Measurements from ENCODE around the gene IGDCC3. TPM values are rescaled to one million over a fixed set of nuclear protein-coding genes. Genes with fewer than 3 reads are reported as not detected.
A peak's percentile ranks its signal among the peaks of the same experiment; 100 is the strongest.

IGDCC3 gene
- total RNA-seq, 3 donors from 2014 or later (not counting 1 experiment from before 2014, with no cell fraction given), result not detected

DNA sequence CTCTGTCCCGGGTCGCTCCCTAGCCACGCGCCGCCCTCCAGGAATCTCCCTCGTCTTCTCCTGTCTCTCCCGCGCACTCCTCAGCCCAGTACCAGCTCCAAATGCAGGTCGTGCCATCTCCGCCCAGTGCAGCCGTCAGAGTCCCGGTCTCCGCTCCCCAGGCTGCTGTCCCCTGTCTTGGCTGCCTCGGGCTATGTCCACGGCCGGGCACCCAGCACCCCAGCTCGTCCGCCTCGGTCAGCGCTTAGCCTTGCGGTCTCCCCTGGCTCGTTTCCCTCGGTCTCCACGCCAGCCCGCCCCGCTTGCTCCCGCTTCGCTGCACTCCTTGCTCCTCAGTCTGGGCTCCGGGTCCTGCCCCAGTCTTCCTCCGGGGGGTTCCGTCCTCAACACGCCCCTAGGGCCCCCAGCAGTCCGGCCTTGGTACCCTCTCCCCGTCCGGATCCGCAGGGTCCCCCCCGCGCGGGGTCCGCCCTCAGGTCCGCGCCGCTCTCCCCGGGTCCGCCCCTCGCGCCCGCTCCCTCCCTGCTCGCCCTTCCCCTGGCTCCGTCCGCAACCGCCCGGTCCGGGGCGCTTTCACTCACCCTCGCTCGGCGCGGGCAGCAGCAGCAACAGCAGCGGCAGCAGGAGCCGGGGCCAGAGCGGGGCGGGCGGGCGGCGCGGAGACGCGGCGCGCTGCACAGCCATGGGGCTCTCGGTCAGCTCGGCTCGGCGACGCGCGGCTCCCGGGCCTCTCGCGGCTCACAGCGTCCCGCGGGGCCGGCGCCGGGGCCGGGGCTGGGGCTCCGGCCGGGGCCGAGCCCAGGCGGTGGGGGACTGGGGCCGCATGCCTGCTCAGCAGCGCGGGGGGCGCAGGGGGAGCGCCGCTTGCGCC is 462 bp downstream of the IGDCC3 start:
- no peak for DNase-seq
- H3K27me3 ChIP-seq (ENCODE audit: control insufficient read depth, insufficient read depth, low read length), result peaks cover 29% of the 10 kb centered on the region
- intact Hi-C loops (cut with micrococcal nuclease), result no loop called here
- H3K4me3 ChIP-seq (ENCODE audit: low read length), result peak overlapping the region; percentile 5
- 1% methylated on average over 99 of the region's 99 CpGs for WGBS (ENCODE audit: insufficient coverage)
- H3K36me3 Mint-ChIP-seq, result peaks cover 6% of the 10 kb centered on the region
- no peaks in the 10 kb centered on the region for H3K9me3 ChIP-seq (ENCODE audit: control insufficient read depth, insufficient read depth, low read length)
- H3K27ac ChIP-seq (ENCODE audit: low read length), result no peak overlapping the region
- TF ChIP-seq, protein P1, sequence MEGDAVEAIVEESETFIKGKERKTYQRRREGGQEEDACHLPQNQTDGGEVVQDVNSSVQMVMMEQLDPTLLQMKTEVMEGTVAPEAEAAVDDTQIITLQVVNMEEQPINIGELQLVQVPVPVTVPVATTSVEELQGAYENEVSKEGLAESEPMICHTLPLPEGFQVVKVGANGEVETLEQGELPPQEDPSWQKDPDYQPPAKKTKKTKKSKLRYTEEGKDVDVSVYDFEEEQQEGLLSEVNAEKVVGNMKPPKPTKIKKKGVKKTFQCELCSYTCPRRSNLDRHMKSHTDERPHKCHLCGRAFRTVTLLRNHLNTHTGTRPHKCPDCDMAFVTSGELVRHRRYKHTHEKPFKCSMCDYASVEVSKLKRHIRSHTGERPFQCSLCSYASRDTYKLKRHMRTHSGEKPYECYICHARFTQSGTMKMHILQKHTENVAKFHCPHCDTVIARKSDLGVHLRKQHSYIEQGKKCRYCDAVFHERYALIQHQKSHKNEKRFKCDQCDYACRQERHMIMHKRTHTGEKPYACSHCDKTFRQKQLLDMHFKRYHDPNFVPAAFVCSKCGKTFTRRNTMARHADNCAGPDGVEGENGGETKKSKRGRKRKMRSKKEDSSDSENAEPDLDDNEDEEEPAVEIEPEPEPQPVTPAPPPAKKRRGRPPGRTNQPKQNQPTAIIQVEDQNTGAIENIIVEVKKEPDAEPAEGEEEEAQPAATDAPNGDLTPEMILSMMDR (IDR thresholded peaks at IDR 0.05), result no peak
- no peaks in the 10 kb centered on the region for H3K36me3 ChIP-seq (ENCODE audit: control insufficient read depth, insufficient read depth, low read length)
- H3K27ac Mint-ChIP-seq, result no peak overlapping the region
- ATAC-seq, result peak in 1 of 3 donors; percentile 37
- H3K4me1 ChIP-seq (ENCODE audit: control insufficient read depth, insufficient read depth, low read length), result peaks cover 9% of the 10 kb centered on the region
- H3K4me1 Mint-ChIP-seq, result peaks cover 9 to 16% of the 10 kb centered on the region in 2 donors
- no peaks in the 10 kb centered on the region for H3K9me3 Mint-ChIP-seq
- peak overlapping the region; percentile 52 for H3K4me3 Mint-ChIP-seq
- peaks cover 53 to 62% of the 10 kb centered on the region in 2 donors for H3K27me3 Mint-ChIP-seq (ENCODE audit: low read depth in 2 of 2)

DNA sequence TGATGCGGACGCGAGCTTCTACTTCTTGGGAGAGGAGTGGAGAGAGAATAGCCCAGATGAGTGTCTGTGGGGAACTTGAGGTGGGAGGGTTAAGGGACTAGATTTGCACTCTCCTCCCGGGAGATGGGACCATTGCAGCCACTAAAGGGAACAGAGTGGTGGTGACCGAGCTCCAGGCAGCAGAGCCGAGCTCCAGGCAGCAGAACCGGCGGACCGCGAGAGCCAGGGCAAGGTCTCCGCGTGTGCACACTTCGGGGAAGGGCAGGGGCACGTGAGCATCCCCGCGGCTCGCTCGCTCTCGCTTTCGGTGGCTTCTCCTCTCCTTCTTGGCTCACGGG is 1.1 kb downstream of the IGDCC3 start:
- Mint-ChIP-seq H3K27ac (no peak overlapping the region), H3K36me3 (peaks cover 6% of the 10 kb centered on the region), H3K4me1 (peaks cover 9 to 10% of the 10 kb centered on the region in 2 donors), H3K9me3 (no peaks in the 10 kb centered on the region), H3K27me3 (ENCODE audit: low read depth in 2 of 2) (peaks cover 53 to 62% of the 10 kb centered on the region in 2 donors), H3K4me3 (peak overlapping the region; percentile 65)
- intact Hi-C loops (cut with micrococcal nuclease), result no loop called here
- Histone ChIP-seq H3K9me3 (ENCODE audit: control insufficient read depth, insufficient read depth, low read length) (no peaks in the 10 kb centered on the region), H3K27ac (ENCODE audit: low read length) (no peak overlapping the region), H3K36me3 (ENCODE audit: control insufficient read depth, insufficient read depth, low read length) (no peaks in the 10 kb centered on the region), H3K4me3 (ENCODE audit: low read length) (no peak overlapping the region), H3K4me1 (ENCODE audit: control insufficient read depth, insufficient read depth, low read length) (peaks cover 9% of the 10 kb centered on the region), H3K27me3 (ENCODE audit: control insufficient read depth, insufficient read depth, low read length) (peaks cover 29% of the 10 kb centered on the region)
- WGBS (ENCODE audit: insufficient coverage), result 1% methylated on average over 21 of the region's 21 CpGs
- DNase-seq (peak in 1 of 2 donors; percentile 26), ATAC-seq (peak in 1 of 3 donors; percentile 48)
- TF ChIP-seq, protein P1 (IDR thresholded peaks at IDR 0.05), result no peak

DNA sequence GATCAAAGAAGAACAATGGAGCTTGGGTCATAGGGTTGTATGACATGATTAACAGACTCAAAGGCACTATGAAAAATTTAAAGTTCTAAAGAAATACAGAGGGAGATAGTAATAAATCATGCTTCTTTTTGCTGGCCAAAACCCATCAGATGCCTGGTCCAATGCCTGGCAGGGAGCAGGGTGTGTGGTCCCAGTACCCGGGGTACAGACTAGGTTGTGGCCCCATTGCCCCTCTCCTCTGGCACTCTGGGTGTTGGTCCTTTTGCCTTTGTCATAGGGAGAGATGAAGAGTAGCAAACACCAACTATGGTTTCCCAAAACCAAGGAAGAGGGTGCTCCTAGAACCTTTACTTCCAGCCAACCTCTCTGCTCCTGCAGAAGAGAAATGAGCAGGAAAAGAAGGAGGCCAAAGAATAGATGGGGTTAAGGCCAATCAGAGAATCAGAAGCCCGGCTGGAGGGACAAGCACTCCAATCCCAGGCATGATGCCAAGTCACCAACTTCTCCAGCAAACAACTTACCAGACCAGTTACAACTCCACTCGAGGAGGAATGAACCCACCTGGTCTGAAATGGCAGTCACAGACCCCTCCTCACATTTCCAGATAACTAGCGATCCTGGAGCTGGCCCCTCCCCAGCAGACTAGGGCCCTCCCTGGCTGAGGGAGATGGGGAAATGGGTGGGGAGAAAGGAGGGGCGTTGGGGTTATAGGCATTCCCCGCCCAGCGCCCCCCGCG is 1.8 kb downstream of the IGDCC3 start:
- 16% methylated on average over 7 of the region's 9 CpGs for WGBS (ENCODE audit: insufficient coverage)
- Mint-ChIP-seq H3K36me3 (peaks cover 6% of the 10 kb centered on the region), H3K27ac (no peak overlapping the region), H3K4me1 (peaks cover 6 to 9% of the 10 kb centered on the region in 2 donors), H3K9me3 (no peaks in the 10 kb centered on the region), H3K27me3 (ENCODE audit: low read depth in 2 of 2) (peaks cover 53 to 62% of the 10 kb centered on the region in 2 donors), H3K4me3 (peak overlapping the region; percentile 59)
- intact Hi-C loops (cut with micrococcal nuclease), result no loop called here
- DNase-seq (no peak), ATAC-seq (no peak)
- TF ChIP-seq, protein P1 (IDR thresholded peaks at IDR 0.05), result no peak
- no peaks in the 10 kb centered on the region for H3K36me3 ChIP-seq (ENCODE audit: control insufficient read depth, insufficient read depth, low read length)
- H3K27me3 ChIP-seq (ENCODE audit: control insufficient read depth, insufficient read depth, low read length), result peaks cover 29% of the 10 kb centered on the region
- H3K4me3 ChIP-seq (ENCODE audit: low read length), result no peak overlapping the region
- H3K9me3 ChIP-seq (ENCODE audit: control insufficient read depth, insufficient read depth, low read length), result no peaks in the 10 kb centered on the region
- H3K4me1 ChIP-seq (ENCODE audit: control insufficient read depth, insufficient read depth, low read length), result peaks cover 9% of the 10 kb centered on the region
- no peak overlapping the region for H3K27ac ChIP-seq (ENCODE audit: low read length)

Data from natural killer cell (primary cell).